ENCODE results near the gene PKNOX2. TPM values are rescaled to one million over a fixed set of nuclear protein-coding genes. Genes with fewer than 3 reads are reported as not detected.

Gene PKNOX2
- total and polyA plus RNA-seq, 2 of the 8 experiments (the other 6 are each of a cell fraction or from before 2014, with no cell fraction given): 2.0 TPM

DNA sequence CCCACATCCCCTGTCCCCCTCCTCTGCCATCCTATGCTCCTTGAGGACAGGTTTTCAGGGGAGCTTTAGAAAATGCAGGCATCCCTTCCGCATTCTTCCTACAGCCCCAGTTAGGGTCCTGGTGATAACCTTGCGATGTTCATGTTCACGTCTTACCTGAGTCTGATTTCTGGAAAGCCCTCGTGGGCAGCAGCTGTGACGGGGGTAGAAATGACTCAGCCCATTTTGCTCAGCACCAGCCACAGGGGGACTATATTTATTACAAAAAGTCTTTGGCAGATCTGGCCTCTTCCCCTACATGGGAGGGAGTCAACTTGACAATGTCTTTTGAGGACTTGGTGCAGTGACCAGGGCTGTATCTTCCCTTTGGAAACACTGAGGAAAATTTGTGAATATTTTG, 12.3 kb downstream of the PKNOX2 start:
- H3K79me2 ChIP-seq (ENCODE audit: control insufficient read depth in 1 of 2, insufficient read depth in 2 of 2, low read length in 2 of 2): no peaks in the 10 kb centered on the region; a peak in 1 of 4 replicates
- H4K91ac ChIP-seq (replicated peaks; ENCODE audit: insufficient read length, low read length): no peak overlapping the region
- H2BK12ac ChIP-seq (ENCODE audit: low read depth, low read length): no peak overlapping the region
- FAIRE-seq (no peak), DNase-seq (ENCODE audit: low read depth in 1 of 2, low spot score in 2 of 2) (no peak)
- 83% methylated on average over 5 of the region's 5 CpGs; no CpG with 5 or more reads in 1 of the 2 experiments for WGBS, 2 experiments (ENCODE audit: extremely low coverage in 1 of 2, insufficient coverage in 1 of 2, insufficient read length in 1 of 2, insufficient replicate concordance in 2 of 2, low coverage in 1 of 2, low lambda C conversion rate in 2 of 2, missing lambda C conversion rate in 1 of 2)
- no peak overlapping the region for H3K23ac ChIP-seq (ENCODE audit: insufficient read length)
- H3K9ac ChIP-seq (replicated peaks in 1 of 4; ENCODE audit: extremely low read depth in 1 of 4, low read depth in 3 of 4, low read length in 3 of 4): no peak overlapping the region
- 0 out of 2 replicates have a peak overlapping the region, but pooled peaks have one; percentile 16 for H3K18ac ChIP-seq (ENCODE audit: extremely low read depth, low read length)
- H2BK5ac ChIP-seq (ENCODE audit: low read depth, low read length): no peak overlapping the region
- no peak overlapping the region for H2AK5ac ChIP-seq (ENCODE audit: low read depth, low read length)
- peaks cover 1 to 25% (median 6%) of the 10 kb centered on the region in 4 experiments; a peak in 4 of 7 replicates for H3K4me1 ChIP-seq (replicated peaks in 1 of 4; ENCODE audit: control insufficient read depth in 3 of 4, insufficient read depth in 4 of 4, low read length in 3 of 4)
- ChIA-PET CTCF (ENCODE audit: partially characterized antibody) (interaction anchor here (1.3 to 3.2 kb wide), 4 partner anchors 12 to 169 kb away, joined by 3 to 10 read pairs (median 6); partner anchors contain the start of gene PKNOX2), POLR2A (ENCODE audit: partially characterized antibody) (interaction anchor here (1.3 kb wide), 1 partner anchor 11 kb away, joined by 4 read pairs; no protein-coding TSS in a partner anchor)
- H3K23me2 ChIP-seq (ENCODE audit: low read depth, low read length): no peaks in the 10 kb centered on the region
- no peak overlapping the region for H3K4ac ChIP-seq (replicated peaks; ENCODE audit: insufficient read length, low read depth, low read length)
- H2BK15ac ChIP-seq (ENCODE audit: low read length): no peak overlapping the region
- H4K20me1 ChIP-seq (replicated peaks in 1 of 2; ENCODE audit: control insufficient read depth in 1 of 2, insufficient read depth in 2 of 2, low read length in 2 of 2): no peaks in the 10 kb centered on the region
- no peaks in the 10 kb centered on the region for H3K36me3 ChIP-seq (ENCODE audit: control insufficient read depth in 2 of 4, insufficient read depth in 4 of 4, low read length in 3 of 4)
- H3K79me1 ChIP-seq (ENCODE audit: low read depth, low read length): no peaks in the 10 kb centered on the region
- H2AFZ ChIP-seq (ENCODE audit: low read length): no peak overlapping the region
- no peak overlapping the region for H2BK120ac ChIP-seq (replicated peaks; ENCODE audit: low read depth, low read length)
- no peak overlapping the region for H3K4me3 ChIP-seq (ENCODE audit: extremely low read depth in 1 of 4, insufficient read depth in 2 of 4, low read depth in 3 of 4, low read length in 4 of 4)
- H3K9me3 ChIP-seq (ENCODE audit: insufficient read depth in 2 of 2, low read depth in 1 of 2, low read length in 1 of 2): no peaks in the 10 kb centered on the region
- no peak overlapping the region for H3K56ac ChIP-seq (replicated peaks; ENCODE audit: insufficient read length, low read depth, low read length)
- no peak overlapping the region for H4K8ac ChIP-seq (ENCODE audit: extremely low read depth, insufficient read depth, low read length)
- no peak overlapping the region for H4K5ac ChIP-seq (ENCODE audit: insufficient read length, low read depth, low read length)
- H3K27ac ChIP-seq (ENCODE audit: low read depth, low read length): no peak overlapping the region
- H3K14ac ChIP-seq (ENCODE audit: insufficient read length): no peak overlapping the region
- no peak overlapping the region for H2BK20ac ChIP-seq (ENCODE audit: low read length)
- no peaks in the 10 kb centered on the region; a peak in 1 of 7 replicates for H3K27me3 ChIP-seq (replicated peaks in 1 of 4; ENCODE audit: control insufficient read depth in 3 of 4, extremely low read depth in 1 of 4, insufficient read depth in 3 of 4, low read length in 3 of 4)
- no peak overlapping the region for H3K4me2 ChIP-seq (ENCODE audit: insufficient read depth in 1 of 2, low read depth in 2 of 2, low read length in 2 of 2)
- TF ChIP-seq BACH1 (IDR thresholded peaks at IDR 0.05; ENCODE audit: low read length) (no peak), CREB1 (IDR thresholded peaks at IDR 0.05) (no peak), SIRT6 (IDR thresholded peaks at IDR 0.05; ENCODE audit: low read length) (no peak), SAP30 (IDR thresholded peaks at IDR 0.05; ENCODE audit: insufficient read depth, insufficient replicate concordance, low read length) (no peak), TCF12 (IDR thresholded peaks at IDR 0.05; ENCODE audit: low read depth, low read length) (no peak), RFX5 (IDR thresholded peaks at IDR 0.05; ENCODE audit: borderline replicate concordance, low read depth, low read length) (no peak), CBX5 (IDR thresholded peaks at IDR 0.05; ENCODE audit: low read depth, low read length) (no peak), ATF3 (IDR thresholded peaks at IDR 0.05; ENCODE audit: insufficient read depth, low read depth, low read length) (no peak), EP300 (IDR thresholded peaks at IDR 0.05; ENCODE audit: borderline replicate concordance in 1 of 2, low read depth in 2 of 2, low read length in 2 of 2) (no peak)
- TF ChIP-seq, protein P1, sequence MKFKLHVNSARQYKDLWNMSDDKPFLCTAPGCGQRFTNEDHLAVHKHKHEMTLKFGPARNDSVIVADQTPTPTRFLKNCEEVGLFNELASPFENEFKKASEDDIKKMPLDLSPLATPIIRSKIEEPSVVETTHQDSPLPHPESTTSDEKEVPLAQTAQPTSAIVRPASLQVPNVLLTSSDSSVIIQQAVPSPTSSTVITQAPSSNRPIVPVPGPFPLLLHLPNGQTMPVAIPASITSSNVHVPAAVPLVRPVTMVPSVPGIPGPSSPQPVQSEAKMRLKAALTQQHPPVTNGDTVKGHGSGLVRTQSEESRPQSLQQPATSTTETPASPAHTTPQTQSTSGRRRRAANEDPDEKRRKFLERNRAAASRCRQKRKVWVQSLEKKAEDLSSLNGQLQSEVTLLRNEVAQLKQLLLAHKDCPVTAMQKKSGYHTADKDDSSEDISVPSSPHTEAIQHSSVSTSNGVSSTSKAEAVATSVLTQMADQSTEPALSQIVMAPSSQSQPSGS (IDR thresholded peaks at IDR 0.05; ENCODE audit: low read length): no peak
- TF ChIP-seq, protein P2, sequence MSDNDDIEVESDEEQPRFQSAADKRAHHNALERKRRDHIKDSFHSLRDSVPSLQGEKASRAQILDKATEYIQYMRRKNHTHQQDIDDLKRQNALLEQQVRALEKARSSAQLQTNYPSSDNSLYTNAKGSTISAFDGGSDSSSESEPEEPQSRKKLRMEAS (IDR thresholded peaks at IDR 0.05): no peak

Data from H1 (cell line).